RWPE2 (cell line): ENCODE results near the gene BRF1.

Source experiments
- ATAC-seq: fragments of 200-7000 bp; cut with Tn5 transposase; 3 replicates; pipeline ENCODE4 v1.9.1; 2021; ENCODE audit warnings: low read depth
- DNase-seq: peaks from one replicate; pipeline ENCODE4 v3.0.0-alpha.2; 2020; ENCODE audit warnings: low spot score
- H3K27ac ChIP-seq: fragments of 450-650 bp; 2 replicates; pipeline ENCODE4 v1.5.1; 2017; ENCODE audit warnings: mild to moderate bottlenecking; ENCODE audit not compliant: poor library complexity, severe bottlenecking
- H3K27me3 ChIP-seq: fragments of 250-450 bp; sonication (Bioruptor Pico); 2 replicates; pipeline ENCODE4 v1.5.1; 2021; ENCODE audit warnings: mild to moderate bottlenecking, moderate library complexity; ENCODE audit not compliant: insufficient read depth, poor library complexity, severe bottlenecking
- H3K36me3 ChIP-seq: fragments of 250-450 bp; sonication (Bioruptor Pico); 2 replicates; pipeline ENCODE4 v1.5.1; 2020; ENCODE audit warnings: low read depth, mild to moderate bottlenecking, moderate library complexity
- H3K4me1 ChIP-seq: fragments of 250-450 bp; sonication (Bioruptor Pico); 2 replicates; pipeline ENCODE4 v1.5.1; 2021; ENCODE audit warnings: mild to moderate bottlenecking, moderate library complexity; ENCODE audit not compliant: insufficient read depth, poor library complexity, severe bottlenecking
- H3K4me3 ChIP-seq: fragments of 250-450 bp; sonication (Bioruptor Pico); 2 replicates; pipeline ENCODE4 v1.5.1; 2021; ENCODE audit warnings: mild to moderate bottlenecking, moderate library complexity; ENCODE audit not compliant: severe bottlenecking
- H3K9me3 ChIP-seq: fragments of 250-450 bp; sonication (Bioruptor Pico); 2 replicates; pipeline ENCODE4 v1.5.1; 2021; ENCODE audit warnings: mild to moderate bottlenecking, moderate library complexity; ENCODE audit not compliant: severe bottlenecking
- CTCF ChIP-seq: fragments of 450-650 bp; IDR thresholded peaks from one replicate; pipeline ENCODE4 v1.5.1; 2017; ENCODE audit warnings: mild to moderate bottlenecking, moderate library complexity; ENCODE audit not compliant: poor library complexity, severe bottlenecking

The BRF1 gene

GRCh38 chr14:105182296-105183020, 118.3 kb downstream of the BRF1 start:
- no peak for ATAC-seq
- H3K4me3 ChIP-seq: no peak overlapping the region
- no peak overlapping the region for H3K27ac ChIP-seq
- no peaks in the 10 kb centered on the region for H3K9me3 ChIP-seq
- no peaks in the 10 kb centered on the region for H3K27me3 ChIP-seq
- no peaks in the 10 kb centered on the region for H3K36me3 ChIP-seq
- peaks cover 3% of the 10 kb centered on the region for H3K4me1 ChIP-seq
- TF ChIP-seq CTCF: no peak
- DNase-seq: no peak

GRCh38 chr14:105181549-105182295, 119.1 kb downstream of the BRF1 start:
- no peak for ATAC-seq
- no peak for TF ChIP-seq CTCF
- no peaks in the 10 kb centered on the region for H3K27me3 ChIP-seq
- H3K9me3 ChIP-seq: no peaks in the 10 kb centered on the region
- no peak overlapping the region for H3K27ac ChIP-seq
- H3K4me3 ChIP-seq: peak overlapping the region; percentile 53
- DNase-seq: no peak
- H3K36me3 ChIP-seq: no peaks in the 10 kb centered on the region
- H3K4me1 ChIP-seq: peaks cover 3% of the 10 kb centered on the region

- Histone ChIP-seq H3K27ac (peak within 1 kb of the TSS; percentile 9), H3K9me3 (no peaks in the 10 kb centered on the region), H3K27me3 (no peaks in the 10 kb centered on the region), H3K36me3 (no peaks in the 10 kb centered on the region), H3K4me1 (peaks cover 7% of the 10 kb centered on the region), H3K4me3 (peak within 1 kb of the TSS; percentile 53)
- peak; percentile 18 for TF ChIP-seq CTCF
- DNase-seq (no peak), ATAC-seq (peak; percentile 57)
Measured at GRCh38 chr14:105180592-105181548, 119.9 kb downstream of the BRF1 start, which contains the start of gene NUDT14. NUDT14 (minus strand) TSS chr14:105181312; CDS start chr14:105181209, 103 bp downstream.

GRCh38 chr14:105179191-105179590, 121.6 kb downstream of the BRF1 start:
- no peaks in the 10 kb centered on the region for H3K27me3 ChIP-seq
- H3K4me1 ChIP-seq: peaks cover 9% of the 10 kb centered on the region
- no peak for DNase-seq
- no peaks in the 10 kb centered on the region for H3K36me3 ChIP-seq
- ATAC-seq: no peak
- no peak overlapping the region for H3K27ac ChIP-seq
- H3K9me3 ChIP-seq: no peaks in the 10 kb centered on the region
- no peak overlapping the region for H3K4me3 ChIP-seq
- TF ChIP-seq CTCF: no peak
